Panc1 (cell line): ENCODE measurements around the gene MAP3K14. TPM values are rescaled to one million over a fixed set of nuclear protein-coding genes. Genes with fewer than 3 reads are reported as not detected.
A peak's percentile ranks its signal among the peaks of the same experiment; 100 is the strongest.

ENCODE experiments used
- ATAC-seq: fragments of 200-7000 bp; cut with Tn5 transposase; 2 replicates; pipeline ENCODE4 v1.9.1; 2020; ENCODE audit warnings: mild to moderate bottlenecking, moderate library complexity
- BruUV-seq: library from RNA; stranded (reverse); fragments of 400-500 nt; replicated peaks from 2 replicates; lab custom pipeline; 2021; lab: Mats Ljungman, UMichigan
- CTCF ChIA-PET: fragments of 300-600 bp; sonication (Branson Sonifier 250); formaldehyde crosslinking; loops from one replicate; lab custom pipeline; 2022; ENCODE audit warnings: antibody characterized with exemption; lab: Charles Lee
- POLR2A ChIA-PET: fragments of 300-600 bp; sonication (Branson Sonifier 250); formaldehyde crosslinking; loops from one replicate; lab custom pipeline; 2022; ENCODE audit warnings: antibody characterized with exemption; lab: Charles Lee
- DNase-seq: peaks from one replicate; pipeline ENCODE4 v3.0.0-alpha.2; 2010; ENCODE audit warnings: low read depth, low spot score
- H3K27ac ChIP-seq: 2 replicates; pipeline ENCODE4 v1.5.1; 2011; ENCODE audit warnings: mild to moderate bottlenecking, low read length, inconsistent platforms
- H3K27me3 ChIP-seq: fragments of 200-500 bp; sonication (Bioruptor generic); 2 replicates; pipeline ENCODE4 v1.6.0; 2014; ENCODE audit warnings: low read length, inconsistent platforms; ENCODE audit not compliant: control insufficient read depth, insufficient read depth
- H3K36me3 ChIP-seq: fragments of 200-500 bp; sonication (Bioruptor generic); 2 replicates; pipeline ENCODE4 v1.5.1; 2014; ENCODE audit warnings: inconsistent platforms, mild to moderate bottlenecking, low read length, moderate library complexity; ENCODE audit not compliant: control insufficient read depth, insufficient read depth
- H3K4me1 ChIP-seq: 2 replicates; pipeline ENCODE4 v1.5.1; 2011; ENCODE audit warnings: inconsistent platforms, mild to moderate bottlenecking, low read length, moderate library complexity; ENCODE audit not compliant: control insufficient read depth, insufficient read depth
- H3K4me3 ChIP-seq, 2 experiments: 2 replicates each; pipeline ENCODE4 v1.5.1; 2011 to 2012; ENCODE audit warnings: low read depth in 2 of 2, low read length in 2 of 2, mild to moderate bottlenecking in 2 of 2, inconsistent platforms in 1 of 2, moderate library complexity in 1 of 2
- H3K9me3 ChIP-seq: fragments of 200-500 bp; sonication (Bioruptor generic); 2 replicates; pipeline ENCODE4 v1.5.1; 2014; ENCODE audit warnings: low read depth, mild to moderate bottlenecking, inconsistent platforms, low read length, moderate library complexity; ENCODE audit not compliant: control insufficient read depth, insufficient read depth
- POLR2AphosphoS5 ChIP-seq: IDR thresholded peaks from 2 replicates; pipeline ENCODE4 v1.6.1; 2012; ENCODE audit warnings: mild to moderate bottlenecking, low read depth, low read length, moderate library complexity
- SIN3A ChIP-seq: IDR thresholded peaks from 2 replicates; pipeline ENCODE4 v1.6.1; 2012; ENCODE audit warnings: low read depth, mild to moderate bottlenecking, low read length, moderate library complexity, borderline replicate concordance; ENCODE audit not compliant: insufficient read depth
- TCF7L2 ChIP-seq: IDR thresholded peaks from 2 replicates; pipeline ENCODE4 v1.6.1; 2011; ENCODE audit warnings: mild to moderate bottlenecking, low read depth, low read length, inconsistent platforms
- in situ Hi-C: cut with HindIII; loops from 2 replicates; pipeline ENCODE4 v1.10.0; 2016; ENCODE audit warnings: low sequenced_read_pairs, low pct_unique_long_range_greater_than_20kb
- intact Hi-C: fragments of 100-400 bp; cut with micrococcal nuclease; formaldehyde crosslinking; loops from one replicate; pipeline ENCODE4 v1.10.0; 2022; ENCODE audit not compliant: unreplicated experiment
- total RNA-seq: library from RNA; stranded (reverse); gene quantifications from one replicate; pipeline ENCODE4 v1.2.1, GENCODE V29; 2021; ENCODE audit not compliant: unreplicated experiment
- TF ChIP-seq, protein P1 (sequence below), 2 experiments: IDR thresholded peaks; 2 replicates each; pipeline ENCODE4 v1.6.1; 2011 to 2012; ENCODE audit warnings: low read depth in 2 of 2, control low read depth in 1 of 2, low read length in 1 of 2, mild to moderate bottlenecking in 1 of 2, moderate library complexity in 1 of 2; ENCODE audit not compliant: insufficient read depth in 1 of 2
- TF ChIP-seq, protein P2 (sequence below): fragments of 450-650 bp; IDR thresholded peaks from 2 replicates; pipeline ENCODE4 v1.5.1; 2017; ENCODE audit warnings: mild to moderate bottlenecking

The MAP3K14 gene
- total RNA-seq, 1 experiment from 2014 or later: 80.8 TPM

DNA sequence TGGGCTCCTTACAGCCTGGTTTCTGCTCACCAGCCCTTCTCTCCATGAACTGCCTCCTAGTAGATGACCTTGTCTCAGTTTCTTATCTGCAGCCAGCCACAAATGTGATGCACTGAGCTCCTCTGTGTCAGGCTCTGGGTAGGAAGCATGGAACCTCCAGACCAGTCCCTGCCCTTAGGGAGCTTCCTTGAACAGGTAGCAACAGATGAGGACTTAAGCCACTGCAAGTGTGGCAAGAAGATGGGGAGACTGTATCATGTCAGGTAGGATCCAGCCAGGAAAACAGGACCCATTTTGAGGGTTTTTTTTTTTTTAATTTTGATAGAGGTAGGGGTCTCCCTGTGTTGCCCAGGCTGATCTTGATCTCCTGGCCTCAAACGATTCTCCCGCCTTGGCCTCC lies 5.3 kb upstream of the MAP3K14 start:
- no TSS peak for BruUV-seq
- ChIA-PET POLR2A (no interaction called here), CTCF (no interaction called here)
- DNase-seq (no peak), ATAC-seq (no peak)
- in situ Hi-C loops (no loop called here), intact Hi-C loops (no loop called here)
- H3K27ac ChIP-seq: peak overlapping the region; percentile 99
- no peaks in the 10 kb centered on the region for H3K27me3 ChIP-seq
- no peak overlapping the region for H3K4me3 ChIP-seq
- peaks cover 47% of the 10 kb centered on the region for H3K4me1 ChIP-seq
- H3K9me3 ChIP-seq: no peaks in the 10 kb centered on the region
- no peaks in the 10 kb centered on the region for H3K36me3 ChIP-seq
- TF ChIP-seq TCF7L2: no peak
- TF ChIP-seq, protein P1, sequence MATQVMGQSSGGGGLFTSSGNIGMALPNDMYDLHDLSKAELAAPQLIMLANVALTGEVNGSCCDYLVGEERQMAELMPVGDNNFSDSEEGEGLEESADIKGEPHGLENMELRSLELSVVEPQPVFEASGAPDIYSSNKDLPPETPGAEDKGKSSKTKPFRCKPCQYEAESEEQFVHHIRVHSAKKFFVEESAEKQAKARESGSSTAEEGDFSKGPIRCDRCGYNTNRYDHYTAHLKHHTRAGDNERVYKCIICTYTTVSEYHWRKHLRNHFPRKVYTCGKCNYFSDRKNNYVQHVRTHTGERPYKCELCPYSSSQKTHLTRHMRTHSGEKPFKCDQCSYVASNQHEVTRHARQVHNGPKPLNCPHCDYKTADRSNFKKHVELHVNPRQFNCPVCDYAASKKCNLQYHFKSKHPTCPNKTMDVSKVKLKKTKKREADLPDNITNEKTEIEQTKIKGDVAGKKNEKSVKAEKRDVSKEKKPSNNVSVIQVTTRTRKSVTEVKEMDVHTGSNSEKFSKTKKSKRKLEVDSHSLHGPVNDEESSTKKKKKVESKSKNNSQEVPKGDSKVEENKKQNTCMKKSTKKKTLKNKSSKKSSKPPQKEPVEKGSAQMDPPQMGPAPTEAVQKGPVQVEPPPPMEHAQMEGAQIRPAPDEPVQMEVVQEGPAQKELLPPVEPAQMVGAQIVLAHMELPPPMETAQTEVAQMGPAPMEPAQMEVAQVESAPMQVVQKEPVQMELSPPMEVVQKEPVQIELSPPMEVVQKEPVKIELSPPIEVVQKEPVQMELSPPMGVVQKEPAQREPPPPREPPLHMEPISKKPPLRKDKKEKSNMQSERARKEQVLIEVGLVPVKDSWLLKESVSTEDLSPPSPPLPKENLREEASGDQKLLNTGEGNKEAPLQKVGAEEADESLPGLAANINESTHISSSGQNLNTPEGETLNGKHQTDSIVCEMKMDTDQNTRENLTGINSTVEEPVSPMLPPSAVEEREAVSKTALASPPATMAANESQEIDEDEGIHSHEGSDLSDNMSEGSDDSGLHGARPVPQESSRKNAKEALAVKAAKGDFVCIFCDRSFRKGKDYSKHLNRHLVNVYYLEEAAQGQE (IDR thresholded peaks at IDR 0.05; ENCODE audit: insufficient read depth in 1 of 2, low read depth in 2 of 2, low read length in 1 of 2): no peak
- TF ChIP-seq POLR2AphosphoS5: no peak
- TF ChIP-seq SIN3A: no peak
- TF ChIP-seq, protein P2, sequence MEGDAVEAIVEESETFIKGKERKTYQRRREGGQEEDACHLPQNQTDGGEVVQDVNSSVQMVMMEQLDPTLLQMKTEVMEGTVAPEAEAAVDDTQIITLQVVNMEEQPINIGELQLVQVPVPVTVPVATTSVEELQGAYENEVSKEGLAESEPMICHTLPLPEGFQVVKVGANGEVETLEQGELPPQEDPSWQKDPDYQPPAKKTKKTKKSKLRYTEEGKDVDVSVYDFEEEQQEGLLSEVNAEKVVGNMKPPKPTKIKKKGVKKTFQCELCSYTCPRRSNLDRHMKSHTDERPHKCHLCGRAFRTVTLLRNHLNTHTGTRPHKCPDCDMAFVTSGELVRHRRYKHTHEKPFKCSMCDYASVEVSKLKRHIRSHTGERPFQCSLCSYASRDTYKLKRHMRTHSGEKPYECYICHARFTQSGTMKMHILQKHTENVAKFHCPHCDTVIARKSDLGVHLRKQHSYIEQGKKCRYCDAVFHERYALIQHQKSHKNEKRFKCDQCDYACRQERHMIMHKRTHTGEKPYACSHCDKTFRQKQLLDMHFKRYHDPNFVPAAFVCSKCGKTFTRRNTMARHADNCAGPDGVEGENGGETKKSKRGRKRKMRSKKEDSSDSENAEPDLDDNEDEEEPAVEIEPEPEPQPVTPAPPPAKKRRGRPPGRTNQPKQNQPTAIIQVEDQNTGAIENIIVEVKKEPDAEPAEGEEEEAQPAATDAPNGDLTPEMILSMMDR: no peak

DNA sequence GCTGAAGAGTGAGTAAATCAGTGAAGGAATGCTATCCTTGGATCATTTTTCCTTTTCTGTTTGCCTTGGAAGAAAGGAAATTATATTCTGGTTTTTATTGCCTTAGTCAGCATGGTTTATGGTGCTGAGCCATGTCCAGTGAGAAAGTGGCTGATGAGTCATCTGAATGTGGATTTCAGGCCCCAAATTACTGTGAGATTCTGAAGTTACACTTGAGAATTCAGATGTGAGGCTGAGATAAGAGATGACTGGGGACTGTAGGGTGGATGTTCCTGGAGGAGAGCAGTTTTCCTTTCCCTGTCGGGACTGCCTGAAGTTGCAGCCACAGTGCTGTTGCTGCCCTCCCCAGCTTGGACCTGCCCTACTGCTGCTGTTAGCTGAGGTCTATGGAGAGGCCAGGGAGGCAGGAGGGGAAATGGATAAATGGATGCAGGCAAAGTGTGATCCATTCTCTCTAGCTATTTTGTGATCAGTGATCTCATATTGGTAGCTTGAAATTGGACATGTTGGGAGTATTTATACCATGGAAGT lies 4.2 kb upstream of the MAP3K14 start:
- Histone ChIP-seq H3K4me1 (peaks cover 47% of the 10 kb centered on the region), H3K4me3 (no peak overlapping the region), H3K27me3 (no peaks in the 10 kb centered on the region), H3K27ac (peak overlapping the region; percentile 99), H3K36me3 (peaks cover 1% of the 10 kb centered on the region), H3K9me3 (no peaks in the 10 kb centered on the region)
- ChIA-PET CTCF (no interaction called here), POLR2A (no interaction called here)
- intact Hi-C loops (no loop called here), in situ Hi-C loops (no loop called here)
- TF ChIP-seq TCF7L2 (peak; percentile 72), POLR2AphosphoS5 (peak; percentile 86; the same call in 1 of the 2 replicates)
- TF ChIP-seq, protein P1 (IDR thresholded peaks at IDR 0.05; ENCODE audit: insufficient read depth in 1 of 2, low read depth in 2 of 2, low read length in 1 of 2): peak in 1 of 2 experiments; percentile 49; a peak in 2 of 4 replicates
- TF ChIP-seq, protein P2: no peak
- ATAC-seq: peak; percentile 56
- peak; percentile 82 for DNase-seq
- no TSS peak for BruUV-seq
